GM18498 (cell line): ENCODE data around the gene ZNF396.

Experiments
- ATAC-seq: cut with Tn5 transposase; IDR thresholded peaks from one replicate; pipeline ENCODE4 v1.9.1; 2021; ENCODE audit warnings: mild to moderate bottlenecking, moderate library complexity; ENCODE audit not compliant: unreplicated experiment

Gene ZNF396

DNA sequence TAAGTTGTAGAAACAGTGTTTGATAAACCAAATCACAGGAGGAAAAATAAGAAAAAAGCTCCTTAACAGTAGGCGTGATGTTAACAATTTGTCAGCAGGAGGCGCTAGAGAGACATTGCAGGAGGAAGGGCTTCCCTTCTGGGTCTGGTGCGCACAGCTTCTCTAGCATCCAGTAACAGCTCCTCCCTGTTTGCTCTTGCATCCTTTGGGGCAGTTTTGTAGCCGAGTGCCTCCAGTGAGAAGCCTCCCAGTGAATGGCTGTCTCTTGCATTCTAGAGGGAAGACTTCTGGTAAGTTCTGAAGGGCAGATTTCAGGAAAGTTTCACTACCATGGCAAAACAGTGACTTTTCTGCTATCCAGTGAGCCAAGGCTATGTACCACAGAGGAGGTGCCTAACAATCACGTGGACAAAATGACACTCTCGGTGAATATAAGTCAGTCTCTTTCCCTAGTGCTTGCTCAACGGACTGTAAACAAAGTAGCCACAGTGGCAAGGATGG is 9.5 kb upstream of the ZNF396 start:
- peak; percentile 81 for ATAC-seq

- no peak for ATAC-seq
Observed at GRCh38 chr18:35383136-35383535, 6.0 kb upstream of the ZNF396 start.

DNA sequence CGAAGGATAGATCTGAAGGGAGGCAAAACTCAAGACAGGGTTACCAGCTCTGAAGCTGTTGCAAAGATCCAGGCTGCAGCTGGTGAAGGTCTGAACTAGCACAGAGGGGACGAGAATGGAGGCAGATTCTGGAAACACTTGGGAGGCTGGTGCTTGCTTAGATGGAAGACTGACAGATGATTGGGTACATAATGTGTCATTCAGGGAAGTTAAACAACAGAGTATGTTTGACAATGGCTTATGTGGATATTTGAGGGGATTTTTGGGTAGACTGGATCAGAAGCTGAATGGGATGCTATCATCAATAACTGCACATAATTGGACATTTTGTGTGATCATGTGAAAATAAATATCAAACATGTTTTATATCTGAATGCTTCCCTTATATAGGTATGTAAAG is 2.3 kb upstream of the ZNF396 start:
- ATAC-seq: no peak

- no peak for ATAC-seq
Observed at GRCh38 chr18:35378574-35378896, 1.4 kb upstream of the ZNF396 start.

DNA sequence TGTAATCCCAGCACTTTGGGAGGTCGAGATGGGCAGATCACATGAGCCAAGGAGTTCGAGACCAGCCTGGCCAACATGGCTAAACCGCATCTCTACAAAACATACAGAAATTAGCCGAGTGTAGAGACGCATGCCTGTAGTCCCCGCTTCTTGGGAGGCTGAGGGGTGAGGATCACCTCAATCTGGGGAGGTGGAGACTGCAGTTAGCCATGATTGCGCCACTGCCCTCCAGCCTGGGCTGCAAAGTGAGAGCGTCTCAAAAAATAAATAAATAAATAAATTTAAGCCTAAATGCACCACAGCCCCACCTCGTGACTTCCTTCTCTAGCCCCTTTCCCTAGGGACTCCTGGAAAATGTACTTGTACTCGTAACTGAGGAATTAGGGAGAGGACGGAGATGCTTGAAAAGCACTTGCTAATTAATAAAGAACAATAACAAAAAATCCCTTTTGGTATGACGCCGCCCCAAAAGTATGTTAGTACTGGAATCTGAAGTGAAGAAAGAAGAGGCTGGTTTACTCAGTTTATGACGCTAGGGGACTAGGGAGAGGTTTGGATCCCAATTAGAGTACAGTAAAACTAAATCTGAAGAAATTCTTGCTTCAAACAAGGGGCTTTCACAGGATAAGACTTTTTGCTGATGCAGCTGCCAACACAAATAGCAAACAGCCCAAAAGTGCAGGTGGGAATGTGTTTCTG is 887 bp upstream of the ZNF396 start:
- no peak for ATAC-seq

GRCh38 chr18:35376393-35376741 is 770 bp downstream of the ZNF396 start:
- peak; percentile 46 for ATAC-seq

DNA sequence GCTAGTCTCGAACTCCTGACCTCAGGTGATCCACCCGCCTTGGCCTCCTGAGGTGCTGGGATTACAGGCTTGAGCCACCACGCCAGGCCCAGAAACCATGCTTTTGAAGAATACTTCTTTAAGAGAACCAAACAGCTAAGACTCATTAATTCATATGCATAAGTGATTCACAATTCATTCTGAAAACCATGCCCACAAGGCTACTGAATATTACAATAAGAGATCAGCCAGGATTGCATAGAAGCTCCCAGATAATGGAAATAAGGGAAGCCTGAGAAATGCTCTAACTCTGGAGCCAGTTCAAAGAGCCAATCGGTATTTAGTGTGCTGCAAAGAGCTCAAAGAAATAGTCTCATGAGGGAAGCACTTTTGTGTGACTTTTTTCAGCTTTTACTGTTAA is 2.4 kb downstream of the ZNF396 start:
- no peak for ATAC-seq

- no peak for ATAC-seq
Observed at GRCh38 chr18:35371412-35372195, 5.5 kb downstream of the ZNF396 start.

DNA sequence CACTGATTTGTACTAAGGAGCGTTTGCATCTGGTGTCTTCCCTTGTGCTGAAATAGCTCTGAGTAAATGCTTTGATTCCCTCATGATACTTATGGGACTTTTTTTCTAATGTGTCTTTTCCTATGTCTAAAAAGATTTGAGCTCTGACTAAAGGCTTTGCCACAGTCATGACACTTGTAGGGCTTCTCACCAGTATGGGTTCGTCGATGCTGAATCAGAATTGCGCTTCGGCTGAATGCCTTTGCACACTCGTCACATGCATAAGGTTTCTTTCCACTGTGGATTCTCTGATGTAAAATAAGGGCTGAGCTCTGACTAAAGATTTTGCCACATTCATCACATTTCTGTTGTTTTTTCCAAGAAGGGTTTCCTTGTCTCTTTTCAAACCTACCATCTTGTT is 8.0 kb downstream of the ZNF396 start:
- no peak for ATAC-seq

- no peak for ATAC-seq
Observed at GRCh38 chr18:35368595-35368994, 8.5 kb downstream of the ZNF396 start.

DNA sequence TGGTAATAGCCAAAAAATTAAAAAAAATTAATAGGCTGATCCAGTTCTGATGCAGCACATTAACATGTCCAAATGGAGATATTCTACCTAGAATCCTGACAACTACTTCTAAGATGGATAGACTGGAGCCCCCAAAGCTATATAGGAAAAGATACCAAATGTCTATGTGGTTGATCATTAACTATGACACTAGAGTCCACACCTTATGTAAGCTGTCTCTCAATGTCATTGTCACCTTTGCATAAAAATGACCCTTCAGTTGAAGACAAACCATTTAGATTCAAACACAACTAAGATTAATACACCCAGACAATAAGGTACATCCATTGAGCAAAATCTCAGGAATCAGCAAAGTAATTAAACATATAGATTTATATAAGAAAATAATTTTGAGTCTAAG is 14.6 kb downstream of the ZNF396 start:
- no peak for ATAC-seq

GRCh38 chr18:35361570-35362321 is 15.4 kb downstream of the ZNF396 start:
- ATAC-seq: no peak

- ATAC-seq: peak; percentile 100
Observed at GRCh38 chr18:35355140-35355618, 22.0 kb downstream of the ZNF396 start.

- ATAC-seq: no peak
Observed at GRCh38 chr18:35352778-35353177, 24.4 kb downstream of the ZNF396 start.

GRCh38 chr18:35352283-35352682 is 24.9 kb downstream of the ZNF396 start:
- ATAC-seq: no peak

- ATAC-seq: no peak
Observed at GRCh38 chr18:35348001-35348400, 29.1 kb downstream of the ZNF396 start.

DNA sequence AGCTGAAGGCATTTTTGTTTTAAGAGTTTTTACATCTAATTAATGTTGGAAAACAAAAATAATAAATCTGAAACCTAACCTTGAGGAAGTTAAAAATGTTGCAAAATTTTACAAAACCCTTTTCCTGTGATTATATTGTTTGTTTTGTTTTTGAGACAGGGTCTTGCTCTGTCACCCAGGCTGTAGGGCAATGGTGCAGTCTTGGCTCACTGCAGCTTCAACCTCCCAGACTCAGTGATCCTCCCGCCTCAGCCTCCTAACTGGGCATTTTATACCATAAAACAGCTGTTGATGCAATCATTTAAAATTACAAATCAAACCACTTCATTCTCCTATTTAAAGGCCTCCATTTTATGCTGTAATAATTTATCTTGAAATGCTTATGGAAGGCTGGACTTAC is 31.2 kb downstream of the ZNF396 start:
- ATAC-seq: no peak

DNA sequence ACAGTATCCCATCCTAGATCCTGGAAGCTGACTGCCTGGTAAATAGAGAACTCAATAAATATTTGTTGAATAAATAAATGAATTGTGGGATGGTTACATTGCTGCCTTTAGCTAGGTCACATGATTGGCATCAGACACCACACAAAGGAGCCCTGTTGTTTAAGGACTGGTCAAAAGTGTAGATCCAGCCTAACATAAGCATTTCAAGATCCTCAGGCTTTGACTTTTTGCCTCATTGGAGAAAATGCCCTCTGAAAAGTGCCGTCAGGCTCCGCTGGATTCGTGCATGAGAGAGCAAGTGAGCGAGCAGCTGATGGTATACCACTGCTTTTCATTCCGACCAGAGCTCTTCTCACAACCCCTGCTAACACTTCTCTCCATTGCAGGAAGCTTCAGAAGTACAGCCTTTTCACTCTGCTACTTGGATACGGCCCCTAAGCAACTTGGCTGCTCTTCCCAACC is 31.6 kb downstream of the ZNF396 start:
- ATAC-seq: no peak

- ATAC-seq: no peak
Observed at GRCh38 chr18:35344736-35345459, 32.2 kb downstream of the ZNF396 start.

GRCh38 chr18:35343936-35344735 is 33.0 kb downstream of the ZNF396 start, which contains the start of gene ZNF24:
Gene ZNF24, minus strand, starts transcription at chr18:35344420. Its CDS starts 3,770 bp downstream, at chr18:35340650.
- peak; percentile 95 for ATAC-seq
